T47D (cell line): Measurements from ENCODE around the gene CNOT2.

ENCODE experiments used
- DNase-seq, 2 experiments: peaks; one replicate each; pipeline versions ENCODE4 v3.0.0 to v3.0.0-alpha.2; 2011 to 2012; ENCODE audit warnings: low read depth in 1 of 2, low spot score in 1 of 2
- JUND ChIP-seq: IDR thresholded peaks from 2 replicates; pipeline ENCODE4 v1.6.1; 2012; ENCODE audit warnings: low read depth
- in situ Hi-C: cut with HindIII; loops from 2 replicates; pipeline ENCODE4 v1.10.0; 2016; ENCODE audit warnings: low sequenced_read_pairs, low pct_unique_long_range_greater_than_20kb

CNOT2 gene

GRCh38 chr12:70243510-70244371 lies 508 bp downstream of the CNOT2 start:
- in situ Hi-C loops = no loop called here
- DNase-seq = peak; percentile 72 to 80
- no peak for TF ChIP-seq JUND

GRCh38 chr12:70244409-70244808 lies 1.2 kb downstream of the CNOT2 start:
- no peak for TF ChIP-seq JUND
- in situ Hi-C loops = no loop called here
- DNase-seq = no peak

GRCh38 chr12:70245458-70245857 lies 2.2 kb downstream of the CNOT2 start:
- DNase-seq = no peak
- in situ Hi-C loops = no loop called here
- no peak for TF ChIP-seq JUND

- no peak for DNase-seq
- in situ Hi-C loops = no loop called here
- TF ChIP-seq JUND = 0 out of 2 replicates have a peak, but pooled peaks have one; percentile 33
These were observed 3.3 kb downstream of the CNOT2 start for GRCh38 chr12:70246580-70246979.

GRCh38 chr12:70247653-70248199 lies 4.5 kb downstream of the CNOT2 start:
- no peak for TF ChIP-seq JUND
- in situ Hi-C loops = no loop called here
- no peak for DNase-seq

- no peak for DNase-seq
- in situ Hi-C loops = no loop called here
- no peak for TF ChIP-seq JUND
These were observed 5.6 kb downstream of the CNOT2 start for GRCh38 chr12:70248876-70249275.

- no peak for TF ChIP-seq JUND
- peak in 1 of 2 experiments; percentile 16 for DNase-seq
- in situ Hi-C loops = no loop called here
These were observed 6.7 kb downstream of the CNOT2 start for GRCh38 chr12:70249903-70250302.

GRCh38 chr12:70251226-70251625 lies 8.0 kb downstream of the CNOT2 start:
- no peak for TF ChIP-seq JUND
- in situ Hi-C loops = no loop called here
- no peak for DNase-seq

GRCh38 chr12:70251661-70252060 lies 8.4 kb downstream of the CNOT2 start:
- TF ChIP-seq JUND = no peak
- in situ Hi-C loops = no loop called here
- DNase-seq = no peak

- in situ Hi-C loops = no loop called here
- DNase-seq = no peak
- no peak for TF ChIP-seq JUND
These were observed 9.6 kb downstream of the CNOT2 start for GRCh38 chr12:70252832-70253231.

- no peak for DNase-seq
- in situ Hi-C loops = no loop called here
- TF ChIP-seq JUND = no peak
These were observed 11.0 kb downstream of the CNOT2 start for GRCh38 chr12:70254225-70254624.

GRCh38 chr12:70254846-70255245 lies 11.6 kb downstream of the CNOT2 start:
- TF ChIP-seq JUND = no peak
- in situ Hi-C loops = no loop called here
- DNase-seq = no peak

GRCh38 chr12:70255311-70255710 lies 12.1 kb downstream of the CNOT2 start:
- in situ Hi-C loops = no loop called here
- TF ChIP-seq JUND = no peak
- DNase-seq = no peak
